Neural progenitor cell (in vitro differentiated cells): ENCODE results near the gene GRID1. TPM values are rescaled to one million over a fixed set of nuclear protein-coding genes. Genes with fewer than 3 reads are reported as not detected.

Source experiments
- DNase-seq: peaks from one replicate; pipeline ENCODE4 v3.0.0-alpha.2; 2016; ENCODE audit warnings: low spot score
- H2AFZ ChIP-seq: fragments of 200-600 bp; sonication (generic); replicated peaks from 2 replicates; pipeline ENCODE4 v1.6.1; 2016; ENCODE audit warnings: antibody characterized with exemption
- H3F3A ChIP-seq: fragments of 200-600 bp; sonication (generic); 2 replicates; pipeline ENCODE4 v1.6.1; 2016; ENCODE audit warnings: antibody characterized with exemption, low read depth
- H3K27ac ChIP-seq: fragments of 200-600 bp; sonication (generic); 2 replicates; pipeline ENCODE4 v1.5.1; 2016; ENCODE audit warnings: mild to moderate bottlenecking
- H3K27me3 ChIP-seq: fragments of 200-600 bp; sonication (generic); 2 replicates; pipeline ENCODE4 v1.6.1; 2016; ENCODE audit warnings: mild to moderate bottlenecking, moderate library complexity
- H3K36me3 ChIP-seq: fragments of 200-600 bp; sonication (generic); 2 replicates; pipeline ENCODE4 v1.5.1; 2016
- H3K4me1 ChIP-seq: fragments of 200-600 bp; sonication (generic); 2 replicates; pipeline ENCODE4 v1.6.1; 2016; ENCODE audit warnings: mixed run types
- H3K4me2 ChIP-seq: fragments of 200-600 bp; sonication (generic); 2 replicates; pipeline ENCODE4 v1.6.1; 2016
- H3K4me3 ChIP-seq: fragments of 200-600 bp; sonication (generic); 2 replicates; pipeline ENCODE4 v1.5.1; 2016
- H3K79me2 ChIP-seq: fragments of 200-600 bp; sonication (generic); 2 replicates; pipeline ENCODE4 v1.6.1; 2016; ENCODE audit warnings: low read depth
- H3K9ac ChIP-seq: fragments of 200-600 bp; sonication (generic); 2 replicates; pipeline ENCODE4 v1.6.1; 2016
- H3K9me3 ChIP-seq: fragments of 200-600 bp; sonication (generic); 2 replicates; pipeline ENCODE4 v1.5.1; 2016; ENCODE audit warnings: low read depth
- H4K20me1 ChIP-seq: fragments of 200-600 bp; sonication (generic); 2 replicates; pipeline ENCODE4 v1.6.1; 2016; ENCODE audit warnings: low read depth
- H3K27ac Mint-ChIP-seq: 3 replicates; pipeline ENCODE4 v1.8.0; 2021; ENCODE audit warnings: mixed read lengths
- H3K27me3 Mint-ChIP-seq: 2 replicates; pipeline ENCODE4 v1.8.0; 2022; ENCODE audit warnings: low read depth, mild to moderate bottlenecking, inconsistent platforms, moderate library complexity, mixed read lengths; ENCODE audit not compliant: insufficient read depth
- H3K36me3 Mint-ChIP-seq: 3 replicates; pipeline ENCODE4 v1.8.0; 2021; ENCODE audit warnings: mixed read lengths
- H3K4me1 Mint-ChIP-seq: 3 replicates; pipeline ENCODE4 v1.8.0; 2021; ENCODE audit warnings: mixed read lengths
- H3K4me3 Mint-ChIP-seq: 3 replicates; pipeline ENCODE4 v1.8.0; 2021; ENCODE audit warnings: mild to moderate bottlenecking, moderate library complexity, mixed read lengths
- H3K9me3 Mint-ChIP-seq: 3 replicates; pipeline ENCODE4 v1.8.0; 2020; ENCODE audit warnings: mixed read lengths
- CTCF ChIP-seq: fragments of 200-600 bp; sonication (generic); IDR thresholded peaks from 2 replicates; pipeline ENCODE4 v1.5.1; 2017; ENCODE audit warnings: antibody characterized with exemption, mild to moderate bottlenecking
- EZH2 ChIP-seq: fragments of 200-600 bp; sonication (generic); IDR thresholded peaks from 2 replicates; pipeline ENCODE4 v1.6.1; 2017; ENCODE audit warnings: antibody characterized with exemption, mild to moderate bottlenecking, moderate library complexity
- EZH2phosphoT487 ChIP-seq: fragments of 200-600 bp; sonication (generic); IDR thresholded peaks from 2 replicates; pipeline ENCODE4 v1.6.1; 2017; ENCODE audit warnings: antibody characterized with exemption
- total RNA-seq: library from RNA; depleted of rRNA; stranded (reverse); fragments of >200 nt; gene quantifications from 2 replicates; pipeline ENCODE4 v1.2.3, GENCODE V29; 2015; ENCODE audit warnings: low replicate concordance

Gene GRID1
- total RNA-seq, 1 donor from 2014 or later, result not detected

DNA sequence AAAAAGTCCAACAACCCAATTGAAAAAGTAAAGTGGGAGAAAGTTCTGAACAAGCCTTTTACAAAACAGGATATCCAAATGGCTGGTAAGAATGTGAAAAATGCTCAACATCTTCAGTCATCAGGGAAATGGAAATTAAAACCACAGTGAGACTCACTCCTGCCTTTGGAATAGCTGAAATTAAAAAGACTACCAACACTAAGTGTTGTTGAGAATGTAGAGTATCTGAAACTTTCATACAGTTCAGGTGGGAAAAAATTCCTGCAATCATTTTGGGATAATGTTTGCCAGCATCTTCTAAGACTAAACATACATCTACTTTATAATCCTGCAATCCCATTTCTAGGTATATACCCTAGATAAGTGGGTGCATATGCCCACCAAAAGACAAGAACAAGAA, 395.1 kb downstream of the GRID1 start:
- TF ChIP-seq EZH2 (no peak), CTCF (no peak), EZH2phosphoT487 (no peak)
- H3K36me3 ChIP-seq, result no peaks in the 10 kb centered on the region

DNA sequence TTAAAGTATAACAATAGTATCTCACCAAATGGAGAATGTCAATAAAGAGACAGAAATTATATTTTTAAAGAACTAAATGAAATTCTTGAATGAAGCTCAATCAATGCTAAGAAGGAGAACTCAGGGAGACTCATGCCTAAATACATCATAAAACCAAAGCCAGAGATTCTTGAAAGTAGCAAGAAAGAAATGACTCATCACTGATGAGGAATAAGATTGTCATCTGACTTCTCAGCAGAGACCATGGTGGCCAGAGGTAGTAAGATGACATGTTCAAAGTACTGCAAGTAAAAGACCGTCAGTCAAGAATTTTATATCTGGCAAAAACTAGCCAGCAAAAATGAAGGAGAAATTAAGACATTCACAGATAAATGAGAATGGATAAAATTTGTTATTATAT, 399.0 kb downstream of the GRID1 start:
- Mint-ChIP-seq H3K4me3 (no peak overlapping the region), H3K36me3 (no peaks in the 10 kb centered on the region), H3K27me3 (peaks cover 5% of the 10 kb centered on the region), H3K4me1 (no peaks in the 10 kb centered on the region), H3K27ac (no peak overlapping the region), H3K9me3 (peaks cover 13% of the 10 kb centered on the region)
- no peak overlapping the region for H3K27ac ChIP-seq
- DNase-seq, result no peak
- H4K20me1 ChIP-seq, result no peaks in the 10 kb centered on the region
- no peaks in the 10 kb centered on the region for H3K4me1 ChIP-seq
- H3K27me3 ChIP-seq, result no peaks in the 10 kb centered on the region
- no peak overlapping the region for H3K4me3 ChIP-seq
- no peak overlapping the region for H2AFZ ChIP-seq
- H3K9me3 ChIP-seq, result no peaks in the 10 kb centered on the region
- no peaks in the 10 kb centered on the region for H3K79me2 ChIP-seq
- TF ChIP-seq EZH2, result no peak
- TF ChIP-seq CTCF, result no peak
- no peak for TF ChIP-seq EZH2phosphoT487
- H3K9ac ChIP-seq, result no peak overlapping the region
- no peaks in the 10 kb centered on the region for H3F3A ChIP-seq
- no peaks in the 10 kb centered on the region for H3K36me3 ChIP-seq
- no peak overlapping the region for H3K4me2 ChIP-seq

More for the DNA sequence above, 395.1 kb downstream of the GRID1 start:
- Histone ChIP-seq H3K27ac (no peak overlapping the region), H3K4me2 (no peak overlapping the region), H3K4me1 (no peaks in the 10 kb centered on the region), H3K9ac (no peak overlapping the region), H3K4me3 (no peak overlapping the region), H3K9me3 (no peaks in the 10 kb centered on the region), H3K79me2 (no peaks in the 10 kb centered on the region), H3F3A (no peaks in the 10 kb centered on the region), H2AFZ (no peak overlapping the region), H4K20me1 (no peaks in the 10 kb centered on the region), H3K27me3 (no peaks in the 10 kb centered on the region)
- Mint-ChIP-seq H3K27me3 (no peaks in the 10 kb centered on the region), H3K36me3 (no peaks in the 10 kb centered on the region), H3K4me3 (no peak overlapping the region), H3K27ac (no peak overlapping the region), H3K4me1 (no peaks in the 10 kb centered on the region), H3K9me3 (no peaks in the 10 kb centered on the region)
- no peak for DNase-seq

GRCh38 chr10:85961479-85962067, 405.0 kb downstream of the GRID1 start:
- Histone ChIP-seq H3K36me3 (no peaks in the 10 kb centered on the region), H3K9ac (no peak overlapping the region), H3K4me3 (no peak overlapping the region), H3F3A (no peaks in the 10 kb centered on the region), H3K4me1 (no peaks in the 10 kb centered on the region), H4K20me1 (no peaks in the 10 kb centered on the region), H3K79me2 (no peaks in the 10 kb centered on the region), H3K4me2 (no peak overlapping the region), H3K27me3 (no peaks in the 10 kb centered on the region), H3K9me3 (no peaks in the 10 kb centered on the region), H2AFZ (no peak overlapping the region), H3K27ac (no peak overlapping the region)
- Mint-ChIP-seq H3K4me1 (no peaks in the 10 kb centered on the region), H3K9me3 (peaks cover 13% of the 10 kb centered on the region), H3K4me3 (no peak overlapping the region), H3K27ac (no peak overlapping the region), H3K36me3 (no peaks in the 10 kb centered on the region), H3K27me3 (peaks cover 7% of the 10 kb centered on the region)
- TF ChIP-seq CTCF (no peak), EZH2phosphoT487 (no peak), EZH2 (no peak)
- DNase-seq, result no peak
